Ishikawa (cell line): ENCODE data around the gene ASS1.

ENCODE experiments used
- CEBPB ChIP-seq: IDR thresholded peaks from 2 replicates; pipeline ENCODE4 v1.6.1; 2012
- CREB1 ChIP-seq: IDR thresholded peaks from 2 replicates; pipeline ENCODE4 v1.6.1; 2012; ENCODE audit warnings: low read depth
- EGR1 ChIP-seq: IDR thresholded peaks from 2 replicates; pipeline ENCODE4 v1.6.1; 2012
- EP300 ChIP-seq: IDR thresholded peaks from 2 replicates; pipeline ENCODE4 v1.6.1; 2012; ENCODE audit warnings: borderline replicate concordance
- FOXM1 ChIP-seq: IDR thresholded peaks from 2 replicates; pipeline ENCODE4 v1.6.1; 2012; ENCODE audit warnings: low read depth, borderline replicate concordance
- NFIC ChIP-seq: IDR thresholded peaks from 2 replicates; pipeline ENCODE4 v1.6.1; 2012
- RAD21 ChIP-seq: IDR thresholded peaks from 2 replicates; pipeline ENCODE4 v1.6.1; 2012; ENCODE audit warnings: low read depth
- TAF1 ChIP-seq: IDR thresholded peaks from 2 replicates; pipeline ENCODE4 v1.6.1; 2012; ENCODE audit warnings: low read depth, mild to moderate bottlenecking
- TCF12 ChIP-seq: IDR thresholded peaks from 2 replicates; pipeline ENCODE4 v1.6.1; 2012; ENCODE audit warnings: low read depth
- TEAD4 ChIP-seq: IDR thresholded peaks from 2 replicates; pipeline ENCODE4 v1.6.1; 2012
- YY1 ChIP-seq: IDR thresholded peaks from 2 replicates; pipeline ENCODE4 v1.6.1; 2012; ENCODE audit warnings: low read depth
- ZBTB7A ChIP-seq: IDR thresholded peaks from 2 replicates; pipeline ENCODE4 v1.6.1; 2012; ENCODE audit warnings: low read depth
- TF ChIP-seq, protein P1 (sequence below): IDR thresholded peaks from 2 replicates; pipeline ENCODE4 v1.6.1; 2012; ENCODE audit warnings: low read depth, mild to moderate bottlenecking
- TF ChIP-seq, protein P2 (sequence below): IDR thresholded peaks from 2 replicates; pipeline ENCODE4 v1.6.1; 2012
- TF ChIP-seq, protein P3 (sequence below): IDR thresholded peaks from 2 replicates; pipeline ENCODE4 v1.6.1; 2012

ASS1 gene

DNA sequence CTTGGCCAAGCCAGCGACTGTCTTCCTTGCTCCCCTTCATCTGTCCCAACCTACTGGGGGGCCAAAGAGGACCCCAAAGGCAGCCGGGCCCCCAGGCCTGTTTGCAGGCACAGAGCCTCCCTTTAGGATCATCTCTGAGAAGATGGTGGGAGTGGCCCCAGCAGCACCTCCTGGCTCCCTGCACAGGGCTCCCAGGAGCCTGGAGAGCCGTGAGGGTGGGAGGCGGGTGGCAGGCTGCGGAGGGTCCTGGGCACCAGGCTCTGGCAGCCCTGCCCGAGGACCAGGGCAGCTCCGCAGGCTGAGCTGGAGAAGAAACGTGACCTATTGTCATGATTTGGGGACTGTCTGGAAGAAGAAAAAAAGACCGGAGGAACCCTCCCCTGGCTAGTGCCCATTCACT is 33.4 kb downstream of the ASS1 start:
- TF ChIP-seq EP300 (no peak), NFIC (no peak), RAD21 (no peak), TEAD4 (no peak), TCF12 (no peak), EGR1 (no peak), CREB1 (no peak)
- TF ChIP-seq, protein P1, sequence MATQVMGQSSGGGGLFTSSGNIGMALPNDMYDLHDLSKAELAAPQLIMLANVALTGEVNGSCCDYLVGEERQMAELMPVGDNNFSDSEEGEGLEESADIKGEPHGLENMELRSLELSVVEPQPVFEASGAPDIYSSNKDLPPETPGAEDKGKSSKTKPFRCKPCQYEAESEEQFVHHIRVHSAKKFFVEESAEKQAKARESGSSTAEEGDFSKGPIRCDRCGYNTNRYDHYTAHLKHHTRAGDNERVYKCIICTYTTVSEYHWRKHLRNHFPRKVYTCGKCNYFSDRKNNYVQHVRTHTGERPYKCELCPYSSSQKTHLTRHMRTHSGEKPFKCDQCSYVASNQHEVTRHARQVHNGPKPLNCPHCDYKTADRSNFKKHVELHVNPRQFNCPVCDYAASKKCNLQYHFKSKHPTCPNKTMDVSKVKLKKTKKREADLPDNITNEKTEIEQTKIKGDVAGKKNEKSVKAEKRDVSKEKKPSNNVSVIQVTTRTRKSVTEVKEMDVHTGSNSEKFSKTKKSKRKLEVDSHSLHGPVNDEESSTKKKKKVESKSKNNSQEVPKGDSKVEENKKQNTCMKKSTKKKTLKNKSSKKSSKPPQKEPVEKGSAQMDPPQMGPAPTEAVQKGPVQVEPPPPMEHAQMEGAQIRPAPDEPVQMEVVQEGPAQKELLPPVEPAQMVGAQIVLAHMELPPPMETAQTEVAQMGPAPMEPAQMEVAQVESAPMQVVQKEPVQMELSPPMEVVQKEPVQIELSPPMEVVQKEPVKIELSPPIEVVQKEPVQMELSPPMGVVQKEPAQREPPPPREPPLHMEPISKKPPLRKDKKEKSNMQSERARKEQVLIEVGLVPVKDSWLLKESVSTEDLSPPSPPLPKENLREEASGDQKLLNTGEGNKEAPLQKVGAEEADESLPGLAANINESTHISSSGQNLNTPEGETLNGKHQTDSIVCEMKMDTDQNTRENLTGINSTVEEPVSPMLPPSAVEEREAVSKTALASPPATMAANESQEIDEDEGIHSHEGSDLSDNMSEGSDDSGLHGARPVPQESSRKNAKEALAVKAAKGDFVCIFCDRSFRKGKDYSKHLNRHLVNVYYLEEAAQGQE, result no peak

DNA sequence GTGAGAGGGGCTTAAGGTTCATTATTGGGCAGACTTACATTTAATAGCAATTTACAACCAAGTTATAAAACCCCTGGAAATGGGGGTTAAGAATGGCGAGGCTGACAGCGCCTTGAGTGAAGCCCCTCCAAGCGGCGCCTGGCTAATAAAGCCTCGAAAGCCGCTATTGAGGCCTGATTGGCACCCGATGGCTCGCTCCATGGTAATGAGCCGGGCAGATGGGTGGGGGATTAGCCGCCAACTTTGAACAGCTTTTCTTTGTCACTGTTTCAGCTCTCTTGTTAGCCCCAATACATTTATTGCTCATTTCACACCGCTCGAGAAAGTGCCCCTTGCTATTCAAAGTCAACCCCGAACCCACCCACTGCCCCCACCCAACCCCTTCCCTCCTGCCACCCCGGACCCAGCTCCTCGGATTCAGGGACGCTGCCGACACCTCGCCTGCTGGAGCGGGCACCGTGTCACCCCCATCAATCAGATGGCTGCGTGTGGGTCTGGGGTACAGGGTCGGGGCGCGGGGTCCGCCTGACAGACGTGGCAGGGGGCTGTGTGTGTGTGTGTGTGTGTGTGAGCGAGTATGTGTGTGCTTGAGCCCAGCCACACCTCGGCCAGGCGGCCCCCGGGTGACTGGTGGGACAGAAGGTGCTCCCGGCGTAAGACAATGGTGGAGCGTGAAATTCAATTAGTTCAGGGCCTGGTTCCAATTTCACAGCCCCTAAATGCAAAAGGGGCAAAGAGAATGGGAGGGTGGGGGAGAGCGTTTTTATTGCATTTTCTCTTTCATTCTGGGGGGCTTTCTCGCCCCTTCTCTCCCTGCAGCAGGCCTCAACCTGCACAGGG is 34.2 kb downstream of the ASS1 start:
- TF ChIP-seq RAD21 (no peak), TEAD4 (no peak), TAF1 (no peak)

DNA sequence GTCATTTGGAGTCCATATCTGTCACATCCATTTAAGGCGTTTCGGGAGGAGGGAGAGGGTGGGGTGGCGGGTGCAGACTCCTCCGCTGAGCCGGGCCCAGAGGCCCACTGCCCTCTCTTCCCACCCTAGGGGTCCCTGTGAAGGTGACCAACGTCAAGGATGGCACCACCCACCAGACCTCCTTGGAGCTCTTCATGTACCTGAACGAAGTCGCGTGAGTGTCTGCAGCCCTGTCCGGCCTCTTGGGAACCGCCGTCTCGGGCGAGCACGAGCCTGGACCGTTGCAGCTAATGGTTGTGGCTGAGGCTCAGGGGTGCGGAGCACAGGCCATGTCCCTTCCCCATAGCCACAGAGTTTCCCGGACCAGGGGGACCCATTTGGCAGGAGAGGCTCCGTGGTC is 34.8 kb downstream of the ASS1 start:
- TF ChIP-seq FOXM1, result no peak
- no peak for TF ChIP-seq TAF1
- TF ChIP-seq TCF12, result no peak
- no peak for TF ChIP-seq NFIC
- no peak for TF ChIP-seq CREB1
- TF ChIP-seq EP300, result no peak
- no peak for TF ChIP-seq CEBPB
- TF ChIP-seq, protein P1, result no peak
- TF ChIP-seq, protein P2, sequence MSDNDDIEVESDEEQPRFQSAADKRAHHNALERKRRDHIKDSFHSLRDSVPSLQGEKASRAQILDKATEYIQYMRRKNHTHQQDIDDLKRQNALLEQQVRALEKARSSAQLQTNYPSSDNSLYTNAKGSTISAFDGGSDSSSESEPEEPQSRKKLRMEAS, result no peak
- TF ChIP-seq, protein P3, sequence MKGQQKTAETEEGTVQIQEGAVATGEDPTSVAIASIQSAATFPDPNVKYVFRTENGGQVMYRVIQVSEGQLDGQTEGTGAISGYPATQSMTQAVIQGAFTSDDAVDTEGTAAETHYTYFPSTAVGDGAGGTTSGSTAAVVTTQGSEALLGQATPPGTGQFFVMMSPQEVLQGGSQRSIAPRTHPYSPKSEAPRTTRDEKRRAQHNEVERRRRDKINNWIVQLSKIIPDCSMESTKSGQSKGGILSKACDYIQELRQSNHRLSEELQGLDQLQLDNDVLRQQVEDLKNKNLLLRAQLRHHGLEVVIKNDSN, result no peak
- no peak for TF ChIP-seq TEAD4

DNA sequence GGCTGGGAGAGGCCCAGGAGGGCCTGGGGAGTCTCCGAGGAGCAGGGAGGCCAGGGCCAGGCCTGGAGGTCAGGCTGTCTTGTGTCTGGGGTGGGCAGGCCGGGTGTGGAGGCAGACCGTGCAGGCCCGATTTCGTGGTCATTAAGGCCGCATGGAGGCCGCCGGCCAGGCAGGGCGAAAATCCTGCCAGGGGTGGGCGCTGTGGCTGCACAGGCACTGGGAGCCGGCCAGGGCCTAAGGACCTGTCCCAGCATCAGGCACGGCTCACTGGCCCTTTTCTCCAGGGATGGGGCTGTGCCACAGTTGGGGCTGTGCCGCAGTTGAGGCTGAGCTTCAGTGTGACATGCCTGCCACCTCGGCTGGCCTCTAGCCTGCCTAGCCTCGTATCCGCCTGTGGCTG is 35.9 kb downstream of the ASS1 start:
- TF ChIP-seq CREB1 (no peak), RAD21 (peak; percentile 44; the same call in 1 of the 2 replicates)
- TF ChIP-seq, protein P3, result no peak

DNA sequence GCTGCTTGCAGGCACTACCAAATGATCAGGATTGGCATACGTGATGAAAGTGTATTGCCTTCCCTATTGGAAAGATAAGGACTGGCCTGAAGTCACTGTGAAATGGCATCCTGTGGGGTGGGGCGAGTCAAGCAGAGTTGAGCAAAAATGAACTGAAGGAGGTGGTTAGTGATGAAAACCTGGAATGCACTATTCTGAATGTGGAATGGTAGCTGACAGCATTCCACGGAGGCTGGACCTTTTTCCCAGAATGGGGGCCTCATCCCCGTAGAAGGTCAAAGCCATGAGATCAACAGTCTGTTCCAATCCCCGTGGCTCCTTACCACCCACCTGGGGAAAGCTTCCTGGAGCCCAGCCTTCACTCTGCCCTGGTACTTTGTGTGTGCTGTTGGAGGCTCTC is 37.7 kb downstream of the ASS1 start:
- TF ChIP-seq EGR1, result no peak
- TF ChIP-seq, protein P1, result no peak

DNA sequence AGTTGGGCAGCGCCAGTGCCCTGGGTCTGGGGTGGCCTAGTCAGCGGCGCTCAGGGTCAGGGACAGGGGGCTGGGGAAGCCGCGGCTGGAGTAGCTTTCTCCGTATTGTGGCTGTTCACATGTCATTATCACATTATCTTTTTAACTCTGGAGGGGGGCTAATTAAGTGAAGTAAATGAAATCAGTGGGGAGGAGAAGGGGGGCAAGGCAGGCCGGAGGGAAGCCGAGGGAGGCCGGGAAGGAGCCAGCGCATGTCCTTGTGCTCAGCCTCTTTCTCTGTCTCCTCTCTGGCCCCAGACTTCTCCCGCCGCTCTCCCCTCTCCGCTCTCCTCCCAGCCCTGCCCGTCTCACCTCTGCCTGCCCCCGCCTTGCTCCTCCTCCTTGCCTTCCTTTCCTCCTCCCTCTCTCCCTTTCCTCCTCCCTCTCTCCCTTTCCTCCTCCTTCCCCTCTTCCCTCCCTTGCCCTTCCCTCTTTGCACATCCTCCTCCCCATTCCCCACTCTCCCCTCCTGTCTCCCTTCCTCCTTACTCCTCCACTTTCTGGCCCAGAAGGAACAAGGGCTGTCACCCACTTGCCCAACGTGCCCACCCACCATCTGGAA is 38.7 kb downstream of the ASS1 start:
- TF ChIP-seq, protein P1, result no peak
- TF ChIP-seq TEAD4, result no peak
- no peak for TF ChIP-seq CREB1
- TF ChIP-seq, protein P3, result no peak
- no peak for TF ChIP-seq TCF12
- no peak for TF ChIP-seq ZBTB7A
- TF ChIP-seq RAD21, result no peak
- TF ChIP-seq EGR1, result no peak
- no peak for TF ChIP-seq CEBPB
- TF ChIP-seq, protein P2, result no peak
- TF ChIP-seq EP300, result no peak
- TF ChIP-seq YY1, result no peak
- no peak for TF ChIP-seq FOXM1
- no peak for TF ChIP-seq TAF1
- no peak for TF ChIP-seq NFIC
